ENCODE results near the gene THOC6. TPM values are rescaled to one million over a fixed set of nuclear protein-coding genes. Genes with fewer than 3 reads are reported as not detected.

THOC6 gene
- total and polyA plus RNA-seq, 9 of the 15 experiments (the other 6 are each of a cell fraction or from before 2014, with no cell fraction given): 2.5 to 65.4 (median 42.3) TPM

DNA sequence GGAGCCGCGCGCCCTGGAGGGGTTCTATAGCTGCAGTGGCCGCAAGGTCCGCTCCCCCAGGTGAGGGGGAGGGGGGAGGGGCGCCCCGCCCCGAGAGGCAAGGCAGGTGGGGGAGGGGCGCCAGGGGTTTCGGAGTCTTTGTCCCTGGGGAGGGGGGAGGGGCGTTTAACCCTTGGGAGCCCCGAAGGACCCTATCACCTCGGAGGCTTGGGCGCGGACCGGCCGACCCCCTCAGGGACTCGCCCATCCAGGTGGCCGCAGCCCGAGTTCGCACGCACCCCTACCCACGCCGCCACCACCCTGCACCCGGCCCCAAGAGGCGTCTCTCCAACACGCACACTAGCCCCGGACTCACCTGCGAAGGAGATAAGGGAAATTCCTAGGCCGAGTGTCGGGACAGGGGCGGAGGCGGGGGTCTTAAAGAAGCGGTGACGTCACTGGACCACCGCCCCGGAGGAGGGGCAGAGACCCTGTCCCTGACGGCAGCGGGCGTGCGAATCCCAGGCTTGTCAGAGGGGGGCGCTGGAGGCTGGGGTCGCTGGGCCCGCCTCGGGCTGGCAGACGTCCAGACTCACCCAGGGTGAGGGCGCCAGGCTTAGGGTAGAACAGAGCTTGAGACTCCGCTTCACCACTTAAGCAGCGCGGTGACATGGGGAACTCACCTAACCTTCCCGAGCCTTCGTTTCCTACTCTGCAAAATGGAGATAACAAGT lies 5.9 kb upstream of the THOC6 start, which contains the start of gene CLDN6 (continued):
- TF ChIP-seq, protein P1, sequence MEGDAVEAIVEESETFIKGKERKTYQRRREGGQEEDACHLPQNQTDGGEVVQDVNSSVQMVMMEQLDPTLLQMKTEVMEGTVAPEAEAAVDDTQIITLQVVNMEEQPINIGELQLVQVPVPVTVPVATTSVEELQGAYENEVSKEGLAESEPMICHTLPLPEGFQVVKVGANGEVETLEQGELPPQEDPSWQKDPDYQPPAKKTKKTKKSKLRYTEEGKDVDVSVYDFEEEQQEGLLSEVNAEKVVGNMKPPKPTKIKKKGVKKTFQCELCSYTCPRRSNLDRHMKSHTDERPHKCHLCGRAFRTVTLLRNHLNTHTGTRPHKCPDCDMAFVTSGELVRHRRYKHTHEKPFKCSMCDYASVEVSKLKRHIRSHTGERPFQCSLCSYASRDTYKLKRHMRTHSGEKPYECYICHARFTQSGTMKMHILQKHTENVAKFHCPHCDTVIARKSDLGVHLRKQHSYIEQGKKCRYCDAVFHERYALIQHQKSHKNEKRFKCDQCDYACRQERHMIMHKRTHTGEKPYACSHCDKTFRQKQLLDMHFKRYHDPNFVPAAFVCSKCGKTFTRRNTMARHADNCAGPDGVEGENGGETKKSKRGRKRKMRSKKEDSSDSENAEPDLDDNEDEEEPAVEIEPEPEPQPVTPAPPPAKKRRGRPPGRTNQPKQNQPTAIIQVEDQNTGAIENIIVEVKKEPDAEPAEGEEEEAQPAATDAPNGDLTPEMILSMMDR (IDR thresholded peaks at IDR 0.05 in 2 of 3, conservative IDR thresholded peaks at IDR 0.05 in 1 of 3; ENCODE audit: insufficient read depth in 2 of 3, low read depth in 1 of 3, low read length in 3 of 3): peak; percentile 60 to 73 (median 62); a peak in 5 of 6 replicates
- no peak for TF ChIP-seq SMAD3 (CRISPR knock-in tag; conservative IDR thresholded peaks at IDR 0.05)
- no peak for TF ChIP-seq RNF2 (IDR thresholded peaks at IDR 0.05)
- no peak for TF ChIP-seq ZNF76 (CRISPR knock-in tag; IDR thresholded peaks at IDR 0.05; ENCODE audit: borderline replicate concordance)
- TF ChIP-seq, protein P2, sequence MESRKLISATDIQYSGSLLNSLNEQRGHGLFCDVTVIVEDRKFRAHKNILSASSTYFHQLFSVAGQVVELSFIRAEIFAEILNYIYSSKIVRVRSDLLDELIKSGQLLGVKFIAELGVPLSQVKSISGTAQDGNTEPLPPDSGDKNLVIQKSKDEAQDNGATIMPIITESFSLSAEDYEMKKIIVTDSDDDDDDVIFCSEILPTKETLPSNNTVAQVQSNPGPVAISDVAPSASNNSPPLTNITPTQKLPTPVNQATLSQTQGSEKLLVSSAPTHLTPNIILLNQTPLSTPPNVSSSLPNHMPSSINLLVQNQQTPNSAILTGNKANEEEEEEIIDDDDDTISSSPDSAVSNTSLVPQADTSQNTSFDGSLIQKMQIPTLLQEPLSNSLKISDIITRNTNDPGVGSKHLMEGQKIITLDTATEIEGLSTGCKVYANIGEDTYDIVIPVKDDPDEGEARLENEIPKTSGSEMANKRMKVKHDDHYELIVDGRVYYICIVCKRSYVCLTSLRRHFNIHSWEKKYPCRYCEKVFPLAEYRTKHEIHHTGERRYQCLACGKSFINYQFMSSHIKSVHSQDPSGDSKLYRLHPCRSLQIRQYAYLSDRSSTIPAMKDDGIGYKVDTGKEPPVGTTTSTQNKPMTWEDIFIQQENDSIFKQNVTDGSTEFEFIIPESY (CRISPR knock-in tag; IDR thresholded peaks at IDR 0.05): peak; percentile 94
- TF ChIP-seq ILK (tag; IDR thresholded peaks at IDR 0.05; ENCODE audit: borderline replicate concordance, low read depth): no peak
- no peak for TF ChIP-seq ARNT (IDR thresholded peaks at IDR 0.05)
- TF ChIP-seq SAFB (IDR thresholded peaks at IDR 0.05; ENCODE audit: borderline replicate concordance, low read depth, low read length): no peak
- TF ChIP-seq HMGN3 (IDR thresholded peaks at IDR 0.05; ENCODE audit: borderline replicate concordance, extremely low read depth, insufficient read length, low read depth, low read length): peak; percentile 29
- no peak for TF ChIP-seq ZNF41 (CRISPR knock-in tag; conservative IDR thresholded peaks at IDR 0.05)
- TF ChIP-seq ZNF316 (IDR thresholded peaks at IDR 0.05): no peak
- no peak for TF ChIP-seq TAL1 (IDR thresholded peaks at IDR 0.05)
- TF ChIP-seq BRCA1 (IDR thresholded peaks at IDR 0.05): no peak
- no peak for TF ChIP-seq BRCA1 (CRISPR knock-in tag; IDR thresholded peaks at IDR 0.05)
- no peak for TF ChIP-seq SNIP1 (IDR thresholded peaks at IDR 0.05; ENCODE audit: low read depth)
- no peak for TF ChIP-seq ZNF354B (CRISPR knock-in tag; IDR thresholded peaks at IDR 0.05)
- TF ChIP-seq KAT8 (IDR thresholded peaks at IDR 0.05; ENCODE audit: low read depth): no peak
- TF ChIP-seq ZNF551 (CRISPR knock-in tag; IDR thresholded peaks at IDR 0.05): no peak
- TF ChIP-seq, protein P3, sequence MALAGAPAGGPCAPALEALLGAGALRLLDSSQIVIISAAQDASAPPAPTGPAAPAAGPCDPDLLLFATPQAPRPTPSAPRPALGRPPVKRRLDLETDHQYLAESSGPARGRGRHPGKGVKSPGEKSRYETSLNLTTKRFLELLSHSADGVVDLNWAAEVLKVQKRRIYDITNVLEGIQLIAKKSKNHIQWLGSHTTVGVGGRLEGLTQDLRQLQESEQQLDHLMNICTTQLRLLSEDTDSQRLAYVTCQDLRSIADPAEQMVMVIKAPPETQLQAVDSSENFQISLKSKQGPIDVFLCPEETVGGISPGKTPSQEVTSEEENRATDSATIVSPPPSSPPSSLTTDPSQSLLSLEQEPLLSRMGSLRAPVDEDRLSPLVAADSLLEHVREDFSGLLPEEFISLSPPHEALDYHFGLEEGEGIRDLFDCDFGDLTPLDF (CRISPR knock-in tag; IDR thresholded peaks at IDR 0.05): no peak
- no peak for TF ChIP-seq RBM14 (IDR thresholded peaks at IDR 0.05; ENCODE audit: borderline replicate concordance, insufficient read depth, low read depth, low read length)
- TF ChIP-seq, protein P4, sequence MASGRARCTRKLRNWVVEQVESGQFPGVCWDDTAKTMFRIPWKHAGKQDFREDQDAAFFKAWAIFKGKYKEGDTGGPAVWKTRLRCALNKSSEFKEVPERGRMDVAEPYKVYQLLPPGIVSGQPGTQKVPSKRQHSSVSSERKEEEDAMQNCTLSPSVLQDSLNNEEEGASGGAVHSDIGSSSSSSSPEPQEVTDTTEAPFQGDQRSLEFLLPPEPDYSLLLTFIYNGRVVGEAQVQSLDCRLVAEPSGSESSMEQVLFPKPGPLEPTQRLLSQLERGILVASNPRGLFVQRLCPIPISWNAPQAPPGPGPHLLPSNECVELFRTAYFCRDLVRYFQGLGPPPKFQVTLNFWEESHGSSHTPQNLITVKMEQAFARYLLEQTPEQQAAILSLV (tag; IDR thresholded peaks at IDR 0.05): no peak
- TF ChIP-seq, protein P5, sequence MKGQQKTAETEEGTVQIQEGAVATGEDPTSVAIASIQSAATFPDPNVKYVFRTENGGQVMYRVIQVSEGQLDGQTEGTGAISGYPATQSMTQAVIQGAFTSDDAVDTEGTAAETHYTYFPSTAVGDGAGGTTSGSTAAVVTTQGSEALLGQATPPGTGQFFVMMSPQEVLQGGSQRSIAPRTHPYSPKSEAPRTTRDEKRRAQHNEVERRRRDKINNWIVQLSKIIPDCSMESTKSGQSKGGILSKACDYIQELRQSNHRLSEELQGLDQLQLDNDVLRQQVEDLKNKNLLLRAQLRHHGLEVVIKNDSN (CRISPR knock-in tag; IDR thresholded peaks at IDR 0.05): no peak
- TF ChIP-seq NR2C1 (IDR thresholded peaks at IDR 0.05): no peak
- no peak for TF ChIP-seq NR2C1 (tag; IDR thresholded peaks at IDR 0.05)

All from K562 (cell line).